GM10248 (cell line): ENCODE data around the gene ZNF423.

Source experiments
- CTCF ChIA-PET: fragments of 300-600 bp; sonication (Branson Sonifier 250); formaldehyde crosslinking; extraction: SDS; loops from one replicate; lab custom pipeline; 2021; ENCODE audit warnings: antibody characterized with exemption; lab: Yijun Ruan, JAX
- POLR2A ChIA-PET: fragments of 350-650 bp; sonication (Branson Sonifier 250); formaldehyde crosslinking; extraction: SDS; loops from one replicate; lab custom pipeline; 2020; ENCODE audit warnings: antibody characterized with exemption; lab: Yijun Ruan, JAX
- DNase-seq: peaks from one replicate; pipeline ENCODE4 v3.0.0; 2012; ENCODE audit errors: extremely low spot score
- TF ChIP-seq, protein P1 (sequence below): IDR thresholded peaks from 2 replicates; pipeline ENCODE4 v1.5.1; 2012; ENCODE audit warnings: mild to moderate bottlenecking, low read depth; ENCODE audit errors: extremely low read depth, missing control alignments, control extremely low read depth

ZNF423 gene

DNA sequence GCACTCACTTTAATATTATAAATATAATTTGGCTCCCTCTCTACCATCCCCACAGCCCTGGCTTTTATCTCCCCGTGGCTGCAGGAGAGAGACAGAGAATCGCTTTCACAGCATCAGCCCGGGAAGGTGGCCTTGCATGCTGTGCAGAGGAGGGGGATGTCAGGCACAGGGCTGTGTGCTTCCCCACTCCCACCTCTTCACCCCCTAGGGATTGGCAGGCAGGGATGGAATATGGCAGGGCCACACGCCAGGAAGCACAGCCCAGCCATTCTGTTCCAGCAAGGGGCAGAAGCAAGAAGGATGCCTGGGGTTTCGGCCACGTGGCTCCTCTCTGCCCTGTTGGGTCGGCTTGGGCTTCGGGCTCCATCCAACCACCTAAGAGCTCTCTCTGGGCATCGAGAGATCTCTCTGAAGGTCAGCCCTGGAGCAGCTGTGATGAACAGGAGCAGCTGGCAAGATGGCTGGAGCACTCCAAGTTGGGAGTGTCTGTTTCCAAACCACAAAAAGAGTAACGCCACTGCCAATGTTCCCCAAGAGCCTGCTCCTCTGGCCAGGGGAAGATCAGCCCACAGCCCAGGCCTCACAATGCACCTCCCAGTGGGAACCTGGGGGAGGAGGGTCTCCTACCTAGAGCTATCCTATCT is 259.1 kb downstream of the ZNF423 start:
- no peak for DNase-seq
- TF ChIP-seq, protein P1, sequence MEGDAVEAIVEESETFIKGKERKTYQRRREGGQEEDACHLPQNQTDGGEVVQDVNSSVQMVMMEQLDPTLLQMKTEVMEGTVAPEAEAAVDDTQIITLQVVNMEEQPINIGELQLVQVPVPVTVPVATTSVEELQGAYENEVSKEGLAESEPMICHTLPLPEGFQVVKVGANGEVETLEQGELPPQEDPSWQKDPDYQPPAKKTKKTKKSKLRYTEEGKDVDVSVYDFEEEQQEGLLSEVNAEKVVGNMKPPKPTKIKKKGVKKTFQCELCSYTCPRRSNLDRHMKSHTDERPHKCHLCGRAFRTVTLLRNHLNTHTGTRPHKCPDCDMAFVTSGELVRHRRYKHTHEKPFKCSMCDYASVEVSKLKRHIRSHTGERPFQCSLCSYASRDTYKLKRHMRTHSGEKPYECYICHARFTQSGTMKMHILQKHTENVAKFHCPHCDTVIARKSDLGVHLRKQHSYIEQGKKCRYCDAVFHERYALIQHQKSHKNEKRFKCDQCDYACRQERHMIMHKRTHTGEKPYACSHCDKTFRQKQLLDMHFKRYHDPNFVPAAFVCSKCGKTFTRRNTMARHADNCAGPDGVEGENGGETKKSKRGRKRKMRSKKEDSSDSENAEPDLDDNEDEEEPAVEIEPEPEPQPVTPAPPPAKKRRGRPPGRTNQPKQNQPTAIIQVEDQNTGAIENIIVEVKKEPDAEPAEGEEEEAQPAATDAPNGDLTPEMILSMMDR, result no peak
- CTCF ChIA-PET, result interaction anchor here (0.9 to 2.2 kb wide), 5 partner anchors 8 to 189 kb away, joined by 3 to 10 read pairs (median 5); no protein-coding TSS in a partner anchor
- POLR2A ChIA-PET, result interaction anchor here (0.6 kb wide), 1 partner anchor 15 kb away, joined by 3 read pairs; no protein-coding TSS in a partner anchor

DNA sequence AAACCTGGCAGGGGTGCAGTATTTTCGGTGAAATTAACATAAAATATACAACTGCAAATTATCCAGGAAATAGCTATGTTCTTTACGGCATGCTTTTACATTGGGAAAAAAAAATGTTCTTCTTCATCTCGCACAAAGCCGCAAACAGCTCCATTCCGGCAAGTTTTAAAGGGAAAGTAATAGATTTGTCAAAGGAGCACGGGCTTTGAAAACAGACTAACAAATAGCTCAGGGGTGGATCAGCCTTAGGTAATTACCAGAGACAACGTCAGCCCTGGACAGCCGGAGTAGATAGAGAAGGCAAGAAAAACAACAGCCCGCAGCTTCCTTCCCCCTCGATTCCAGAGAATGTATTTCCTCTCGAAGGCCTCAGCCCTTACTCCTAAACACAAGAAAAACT is 259.8 kb downstream of the ZNF423 start:
- no peak for DNase-seq
- TF ChIP-seq, protein P1, result no peak
- ChIA-PET CTCF (interaction anchor here (0.9 to 1.4 kb wide), 3 partner anchors 9 to 188 kb away, joined by 3 to 5 read pairs (median 3); no protein-coding TSS in a partner anchor), POLR2A (interaction anchor here (0.6 kb wide), 1 partner anchor 16 kb away, joined by 3 read pairs; no protein-coding TSS in a partner anchor)

DNA sequence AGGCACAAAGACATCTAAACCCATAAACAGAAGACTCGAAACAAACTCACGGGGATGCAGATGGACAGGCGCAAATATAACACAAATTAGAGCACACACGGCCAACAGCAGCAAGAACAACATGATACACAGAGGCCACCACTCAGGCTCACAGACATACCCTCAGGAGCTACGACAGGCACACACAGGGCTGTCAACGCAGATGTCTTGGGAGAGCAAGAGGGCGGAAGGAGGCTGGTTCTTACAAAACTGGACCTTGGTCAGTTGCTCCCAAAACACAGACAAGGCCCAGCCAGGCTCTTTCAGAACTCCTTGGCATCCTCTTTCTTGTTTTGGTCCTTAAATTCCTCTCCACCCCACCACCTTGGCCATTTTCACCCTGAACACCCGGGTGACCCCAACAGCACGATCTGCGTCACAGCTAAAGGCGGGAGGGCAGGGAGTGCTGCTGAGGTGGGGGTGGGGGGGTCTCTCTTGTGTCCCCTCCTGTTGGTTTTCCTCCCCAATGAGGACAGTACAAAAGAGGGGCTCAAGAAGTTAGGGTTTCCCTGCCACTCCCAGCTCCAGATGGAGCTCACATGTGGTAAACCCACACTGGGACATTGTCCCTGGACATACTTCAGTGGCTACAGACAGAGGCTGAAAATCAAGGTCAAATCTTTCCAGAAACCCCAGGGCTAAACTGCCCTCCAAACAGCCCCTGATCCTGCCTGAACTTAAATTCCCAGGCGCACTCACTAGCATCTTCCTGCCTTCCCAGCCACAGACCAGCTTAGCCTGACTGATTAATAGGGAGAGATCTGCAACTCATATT is 261.0 kb downstream of the ZNF423 start:
- DNase-seq, result no peak
- ChIA-PET POLR2A (no interaction called here), CTCF (interaction anchor here (1.4 to 4.1 kb wide), 5 partner anchors 10 to 1212 kb away, joined by 3 to 28 read pairs (median 4); no protein-coding TSS in a partner anchor)
- TF ChIP-seq, protein P1, result no peak

DNA sequence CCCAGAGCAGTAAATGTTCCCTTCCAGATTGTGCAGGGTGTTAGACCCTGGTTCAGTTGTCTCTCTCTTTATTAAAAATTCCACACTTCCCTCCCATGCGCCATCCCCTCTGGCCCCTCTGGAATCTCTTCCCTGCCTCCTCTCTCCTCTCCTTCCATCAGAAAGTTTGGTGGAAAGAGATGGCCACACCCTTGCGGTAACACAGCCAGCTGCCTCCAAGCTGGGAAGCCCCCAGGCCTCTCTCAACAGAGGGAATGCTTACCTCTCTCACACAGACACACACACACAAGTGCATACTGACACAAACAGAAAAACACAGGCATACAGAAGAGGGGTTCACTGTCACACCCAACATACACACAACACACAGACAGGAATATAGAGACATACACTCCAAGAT is 261.8 kb downstream of the ZNF423 start:
- POLR2A ChIA-PET, result no interaction called here
- CTCF ChIA-PET, result interaction anchor here (1.0 to 4.1 kb wide), 10 partner anchors 10 to 1212 kb away, joined by 3 to 28 read pairs (median 10); no protein-coding TSS in a partner anchor
- TF ChIP-seq, protein P1, result no peak
- DNase-seq, result no peak

DNA sequence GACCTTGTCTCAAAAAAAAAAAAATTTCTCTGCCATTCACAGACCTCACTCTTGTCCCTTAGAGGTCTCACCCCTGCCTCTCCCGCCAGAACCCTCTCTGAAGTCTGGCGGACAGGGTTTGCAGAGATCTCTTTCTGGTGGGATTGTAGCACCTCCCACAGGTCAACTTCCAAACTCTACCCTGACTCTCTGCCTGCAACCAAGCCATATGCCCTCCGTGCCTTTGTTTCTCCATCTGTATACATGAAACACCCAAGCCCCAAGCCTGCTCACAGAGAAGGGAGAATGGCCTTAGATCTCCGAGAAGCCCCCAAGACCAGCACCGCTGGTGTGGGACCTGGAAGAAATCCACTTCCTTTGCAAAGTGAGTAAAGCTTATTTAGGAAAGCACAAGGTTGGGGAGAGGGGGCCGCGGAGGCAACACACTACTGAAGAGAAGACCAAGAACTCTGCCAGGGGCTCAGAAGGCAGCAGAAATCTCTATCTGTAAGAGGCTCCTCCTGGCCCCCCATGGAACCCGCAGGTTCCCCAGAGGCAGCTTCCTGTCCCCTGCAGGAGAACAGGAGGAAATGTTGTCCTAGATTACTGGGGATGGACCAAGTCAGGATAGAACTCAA is 262.4 kb downstream of the ZNF423 start:
- ChIA-PET CTCF (interaction anchor here (0.7 to 4.1 kb wide), 23 partner anchors 9 to 1213 kb away, joined by 3 to 28 read pairs (median 4); no protein-coding TSS in a partner anchor), POLR2A (no interaction called here)
- TF ChIP-seq, protein P1, result no peak
- no peak for DNase-seq
